Measurements from ENCODE around the gene FN3K.

- TF ChIP-seq TCF7 (IDR thresholded peaks at IDR 0.05; ENCODE audit: low read depth) (no peak), CENPT (CRISPR knock-in tag; IDR thresholded peaks at IDR 0.05; ENCODE audit: low read depth) (no peak), POLR2A (IDR thresholded peaks at IDR 0.05; ENCODE audit: insufficient read depth in 1 of 2, low read depth in 2 of 2, low read length in 2 of 2) (no peak), AFF4 (CRISPR knock-in tag; IDR thresholded peaks at IDR 0.05) (no peak), ARID2 (CRISPR knock-in tag; IDR thresholded peaks at IDR 0.05; ENCODE audit: borderline replicate concordance) (no peak), ZSCAN29 (CRISPR knock-in tag; conservative IDR thresholded peaks at IDR 0.05) (no peak), MXI1 (IDR thresholded peaks at IDR 0.05; ENCODE audit: borderline replicate concordance, low read depth, low read length) (no peak; the same call in 2 of the 3 replicates), GPN1 (CRISPR knock-in tag; IDR thresholded peaks at IDR 0.05; ENCODE audit: borderline replicate concordance) (no peak), CTCF (CRISPR knock-in tag; IDR thresholded peaks at IDR 0.05) (peak; percentile 85), HMG20B (CRISPR knock-in tag; conservative IDR thresholded peaks at IDR 0.05) (no peak), ZSCAN20 (CRISPR knock-in tag; IDR thresholded peaks at IDR 0.05; ENCODE audit: borderline replicate concordance) (no peak), ZNF18 (CRISPR knock-in tag; IDR thresholded peaks at IDR 0.05; ENCODE audit: insufficient replicate concordance) (no peak), ZNF225 (CRISPR knock-in tag; IDR thresholded peaks at IDR 0.05) (no peak)
These were observed 31.8 kb downstream of the FN3K start for GRCh38 chr17:82767041-82767754.
